Measurements from ENCODE around the gene CNOT3.
A peak's percentile ranks its signal among the peaks of the same experiment; 100 is the strongest.
"Not testable (repeated sequence)": the region's sequence is repeated elsewhere in the genome, so short reads cannot be mapped to it uniquely, and the experiment has no call there.

CNOT3 gene

GRCh38 chr19:54173359-54173699 lies 35.8 kb downstream of the CNOT3 start:
- no peak for DNase-seq

DNA sequence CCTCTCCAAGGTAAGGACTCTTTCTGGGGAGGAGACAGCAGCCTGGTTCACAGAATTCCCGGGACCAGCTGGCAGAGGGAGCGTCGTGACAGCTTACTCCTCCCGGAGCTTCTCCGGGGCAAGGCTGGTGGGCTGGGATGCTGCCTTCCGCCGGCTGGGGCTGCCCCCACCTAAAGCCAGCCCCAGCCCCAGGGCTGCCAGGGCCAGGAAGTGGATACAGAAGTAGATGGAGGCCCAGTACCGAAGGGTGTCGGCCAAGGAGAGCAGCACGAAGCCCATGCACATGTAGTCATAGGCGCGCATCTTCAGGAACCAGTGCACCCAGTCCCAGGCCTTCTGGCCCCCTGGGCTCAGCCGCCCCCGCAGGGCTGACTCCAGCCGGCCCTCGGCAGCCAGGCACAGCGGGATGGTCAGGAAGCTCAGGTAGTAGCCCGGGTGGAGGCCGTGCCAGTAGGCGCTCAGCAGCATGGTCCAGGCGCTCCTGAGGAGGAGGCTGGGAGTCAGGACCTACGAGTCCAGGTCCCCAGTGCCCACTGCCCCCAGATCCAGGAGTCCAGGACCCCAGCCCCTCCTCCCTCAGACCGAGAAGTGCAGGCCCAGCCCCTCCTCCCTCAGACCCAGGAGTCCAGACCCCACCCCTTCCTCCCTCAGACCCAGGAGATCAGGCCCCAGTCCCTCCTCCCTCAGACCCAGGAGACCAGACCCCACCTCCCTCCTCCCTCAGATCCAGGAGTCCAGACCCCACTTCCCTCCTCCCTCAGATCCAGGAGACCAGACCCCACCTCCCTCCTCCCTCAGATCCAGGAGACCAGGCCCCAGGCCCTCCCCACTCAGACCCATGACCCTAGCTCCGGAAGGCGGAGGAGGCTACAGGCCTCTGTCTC lies 36.6 kb downstream of the CNOT3 start:
- no peak for DNase-seq

DNA sequence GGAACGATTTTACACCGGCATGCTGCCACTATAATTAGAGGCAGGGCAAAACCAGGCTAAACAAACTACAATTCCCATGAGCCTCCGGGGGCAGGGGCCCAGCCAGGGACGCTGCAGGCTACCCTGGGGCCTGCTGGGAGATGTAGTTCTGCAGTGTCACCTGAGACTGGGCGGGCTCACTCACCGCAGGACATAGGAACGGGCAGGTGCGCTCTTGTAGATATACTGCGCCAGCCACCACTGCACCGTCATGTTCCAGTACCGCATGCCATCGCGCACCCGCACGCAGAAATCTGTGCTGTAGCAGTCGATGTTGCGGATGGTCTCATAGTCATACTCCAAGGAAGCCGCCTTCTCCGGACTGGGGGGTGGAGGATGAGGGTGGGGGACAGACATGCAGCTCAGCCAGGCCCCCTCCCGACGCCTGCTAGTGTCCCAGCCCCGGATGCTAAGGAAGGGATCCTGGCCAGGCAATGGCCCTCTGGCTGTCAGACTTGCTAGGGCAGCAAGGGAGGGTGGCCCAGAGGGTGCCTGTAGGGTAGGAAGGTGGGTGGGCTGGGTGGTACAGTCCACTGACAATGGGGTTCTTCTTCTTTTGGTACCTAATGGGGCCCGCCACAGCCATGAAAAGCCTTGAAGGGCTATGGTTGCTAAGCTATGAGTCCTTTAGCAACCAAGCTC lies 41.2 kb downstream of the CNOT3 start:
- DNase-seq, result peak; percentile 13

GRCh38 chr19:54179262-54179852 lies 41.8 kb downstream of the CNOT3 start:
- DNase-seq, result no peak

- no peak for DNase-seq
Measured at GRCh38 chr19:54179921-54180461, 42.4 kb downstream of the CNOT3 start.

GRCh38 chr19:54180691-54181091 lies 43.1 kb downstream of the CNOT3 start:
- no peak for DNase-seq

DNA sequence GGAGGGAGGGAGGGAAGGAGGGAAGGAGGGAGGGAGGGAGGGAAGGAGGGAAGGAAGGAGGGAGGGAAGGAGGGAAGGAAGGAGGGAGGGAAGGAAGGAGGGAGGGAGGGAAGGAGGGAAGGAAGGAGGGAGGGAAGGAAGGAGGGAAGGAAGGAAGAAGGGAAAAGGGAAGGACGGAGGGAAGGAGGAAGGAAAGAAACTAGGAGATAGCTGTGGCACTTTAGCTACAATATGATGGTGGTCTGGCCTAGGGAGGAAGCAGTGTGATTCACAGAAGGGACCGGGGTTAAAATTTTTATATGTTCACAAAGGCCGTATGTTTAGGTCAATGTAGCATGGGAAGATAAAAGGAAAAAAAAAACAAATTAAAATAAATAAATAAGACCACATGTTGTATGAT lies 44.3 kb downstream of the CNOT3 start:
- DNase-seq, result not testable (repeated sequence)

DNA sequence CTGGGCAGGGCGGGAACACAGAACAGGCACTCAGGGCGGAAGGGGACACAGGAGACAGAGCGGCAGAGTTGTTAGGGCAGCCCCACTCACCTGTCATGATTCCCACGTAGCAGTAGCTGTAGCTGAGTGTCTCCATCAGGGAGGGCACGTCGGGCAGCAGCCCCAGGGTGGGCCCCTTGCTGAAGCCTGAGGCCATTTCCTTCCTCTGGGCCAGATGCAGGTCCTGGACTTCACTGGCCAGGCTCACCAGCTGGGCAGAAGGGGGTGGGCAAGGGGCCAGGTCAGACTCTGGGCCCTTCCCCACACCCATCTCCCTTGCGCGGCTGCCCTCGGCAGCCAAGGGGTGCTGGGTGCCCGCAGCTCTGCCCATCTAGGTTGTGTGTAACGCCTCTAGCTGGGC lies 45.9 kb downstream of the CNOT3 start:
- no peak for DNase-seq

GRCh38 chr19:54186351-54186750 lies 48.8 kb downstream of the CNOT3 start:
- no peak for DNase-seq

DNA sequence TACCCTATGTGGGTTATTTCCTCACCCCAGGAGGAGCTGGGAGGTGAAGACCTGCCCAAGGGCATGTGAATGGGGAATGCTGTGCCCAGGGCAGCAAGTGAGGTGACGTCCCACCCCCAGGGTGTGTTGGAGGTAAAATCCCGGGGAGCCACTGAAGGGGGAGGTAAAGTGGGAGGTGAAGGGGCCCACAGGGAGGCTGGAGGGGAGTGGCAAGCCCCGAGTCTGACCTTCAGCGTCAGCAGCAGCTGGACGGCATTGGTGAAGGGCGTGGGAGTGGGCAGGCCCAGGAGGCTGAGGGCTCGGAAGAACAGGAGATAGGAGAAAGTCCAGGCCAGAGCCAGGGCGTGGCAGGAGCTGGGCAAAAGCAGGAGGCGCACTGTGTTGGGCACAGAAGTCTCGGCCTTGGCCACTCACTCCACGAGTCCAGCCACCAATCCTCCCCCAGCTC lies 49.4 kb downstream of the CNOT3 start:
- DNase-seq, result no peak

DNA sequence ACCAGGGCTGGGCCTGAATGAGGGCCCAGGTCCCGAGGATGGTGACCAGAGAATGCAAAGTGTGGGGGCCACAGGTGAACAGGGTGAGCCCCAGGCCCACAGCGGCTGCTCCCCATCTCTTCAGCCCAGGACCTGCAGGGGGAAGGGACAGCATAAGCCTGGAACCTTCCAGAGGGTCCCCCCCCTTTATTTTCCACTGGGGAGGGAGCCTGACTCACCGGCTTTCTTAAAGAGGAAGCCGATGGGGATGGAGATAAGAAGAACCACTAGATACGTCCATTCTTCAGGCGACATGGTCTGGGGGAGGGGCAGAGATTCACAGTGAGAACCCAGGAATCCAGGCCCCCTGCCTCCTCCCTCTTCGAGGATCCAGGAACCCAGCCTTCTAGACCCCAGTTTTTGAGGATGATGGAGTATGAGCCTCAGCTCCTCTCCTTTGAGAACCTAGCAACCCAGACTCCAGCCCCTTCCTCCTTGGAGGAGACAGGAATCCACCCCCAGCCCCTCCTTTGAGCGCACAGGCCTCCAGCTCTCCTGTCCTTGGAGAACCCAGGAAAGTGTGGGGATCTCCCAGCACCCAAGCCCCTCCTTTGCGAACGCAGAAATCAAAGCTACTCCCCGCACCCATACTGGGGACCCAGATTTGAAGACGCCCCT lies 50.8 kb downstream of the CNOT3 start:
- no peak for DNase-seq

DNA sequence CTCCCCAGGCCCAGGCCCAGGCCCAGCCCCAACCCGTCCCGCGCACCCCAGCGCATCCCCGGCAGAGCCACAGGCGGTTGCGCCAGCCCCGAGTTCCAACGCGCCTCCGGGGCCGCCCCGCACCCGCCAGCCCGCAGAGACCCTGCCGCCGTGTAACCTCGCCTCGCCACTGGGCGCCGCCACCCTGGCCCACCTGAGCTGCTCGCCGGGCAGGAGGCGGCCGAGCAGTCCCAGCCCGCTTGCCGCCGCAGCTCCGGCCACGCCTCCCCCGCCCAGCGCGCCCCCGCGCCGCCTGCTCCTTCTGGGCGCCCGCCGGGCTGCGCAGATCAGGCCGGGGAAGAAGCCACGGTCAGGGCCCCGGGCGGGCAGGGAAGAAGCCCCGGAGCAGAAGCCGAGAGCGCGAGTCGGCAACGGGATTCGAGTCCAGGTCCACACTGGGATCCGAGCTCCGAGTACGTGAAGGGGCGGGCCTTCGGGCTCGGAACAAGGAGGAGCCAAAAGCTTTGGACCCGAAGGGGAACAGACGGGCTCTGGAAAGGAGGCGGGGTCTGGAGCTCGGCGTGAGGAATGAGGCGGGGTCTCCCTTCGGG lies 51.7 kb downstream of the CNOT3 start, which contains the start of gene MBOAT7:
TSS of gene MBOAT7 (minus strand) at position 436 of the 590 bp plus-strand sequence. CDS start 1,072 bp downstream, outside the sequence.
- DNase-seq, result no peak

DNA sequence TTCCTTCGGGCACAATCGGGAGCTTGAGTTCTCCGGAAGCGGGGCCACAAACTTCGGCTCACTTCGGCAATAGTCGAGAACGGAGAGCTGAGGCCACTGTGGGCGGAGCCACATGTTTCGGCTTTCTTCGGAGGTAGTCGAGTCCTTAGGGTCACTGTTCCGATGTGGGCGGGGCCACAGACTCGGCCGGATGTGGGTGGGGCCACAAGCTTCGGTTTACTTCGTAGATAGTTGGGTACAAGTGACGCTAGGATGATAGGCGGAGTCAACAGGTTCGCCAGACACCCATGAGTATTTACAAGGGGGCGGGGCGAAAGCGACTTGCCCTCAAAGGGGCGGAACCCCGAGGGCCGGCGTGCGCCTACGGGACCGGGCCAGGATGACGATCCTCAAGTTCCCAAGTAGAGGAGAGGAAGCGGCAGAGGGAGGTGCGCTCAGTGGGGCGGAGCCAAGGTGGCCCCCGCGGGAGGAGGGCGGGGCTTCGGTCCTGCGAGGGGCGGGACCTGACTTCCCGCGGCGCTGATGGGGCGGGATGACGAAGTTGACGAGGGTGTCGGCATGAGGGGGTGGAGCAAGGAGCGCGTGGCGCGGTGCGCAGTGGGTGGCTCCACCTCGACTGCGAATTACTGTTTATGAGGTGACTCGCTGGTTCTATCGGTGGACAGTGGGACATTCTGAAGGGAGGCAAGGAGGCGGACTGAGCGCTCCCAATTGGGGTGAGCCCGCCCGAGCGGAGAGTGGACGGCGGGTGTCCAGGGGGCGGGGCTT lies 52.4 kb downstream of the CNOT3 start:
- peak; percentile 98 for DNase-seq

GRCh38 chr19:54190503-54191010 lies 53.0 kb downstream of the CNOT3 start:
- DNase-seq, result peak; percentile 97

GRCh38 chr19:54191011-54191810 lies 53.6 kb downstream of the CNOT3 start, which contains the start of gene TSEN34:
Gene TSEN34, plus strand, starts transcription at chr19:54191308. Its CDS starts 57 bp downstream, at chr19:54191365.
- DNase-seq, result peak; percentile 83

DNA sequence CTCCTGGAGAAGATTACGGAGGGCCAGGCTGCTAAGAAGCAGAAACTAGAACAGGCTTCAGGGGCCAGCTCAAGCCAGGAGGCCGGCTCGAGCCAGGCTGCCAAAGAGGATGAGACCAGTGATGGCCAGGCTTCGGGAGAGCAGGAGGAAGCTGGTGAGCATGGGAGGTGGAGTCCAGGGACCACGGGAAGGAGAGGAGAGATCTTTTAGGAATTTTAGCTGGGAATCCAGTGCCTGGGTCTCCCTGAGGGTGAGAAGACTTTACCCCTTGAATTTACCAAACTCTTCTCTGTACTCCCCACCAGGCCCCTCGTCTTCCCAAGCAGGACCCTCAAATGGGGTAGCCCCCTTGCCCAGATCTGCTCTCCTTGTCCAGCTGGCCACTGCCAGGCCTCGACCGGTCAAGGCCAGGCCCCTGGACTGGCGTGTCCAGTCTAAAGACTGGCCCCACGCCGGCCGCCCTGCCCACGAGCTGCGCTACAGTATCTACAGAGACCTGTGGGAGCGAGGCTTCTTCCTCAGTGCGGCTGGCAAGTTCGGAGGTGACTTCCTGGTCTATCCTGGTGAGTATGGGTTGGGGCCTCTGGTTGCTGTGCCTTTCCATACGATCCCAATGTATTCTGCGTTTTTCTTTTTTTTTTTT lies 54.4 kb downstream of the CNOT3 start:
- no peak for DNase-seq

GRCh38 chr19:54193011-54193410 lies 55.4 kb downstream of the CNOT3 start:
- DNase-seq, result no peak

DNA sequence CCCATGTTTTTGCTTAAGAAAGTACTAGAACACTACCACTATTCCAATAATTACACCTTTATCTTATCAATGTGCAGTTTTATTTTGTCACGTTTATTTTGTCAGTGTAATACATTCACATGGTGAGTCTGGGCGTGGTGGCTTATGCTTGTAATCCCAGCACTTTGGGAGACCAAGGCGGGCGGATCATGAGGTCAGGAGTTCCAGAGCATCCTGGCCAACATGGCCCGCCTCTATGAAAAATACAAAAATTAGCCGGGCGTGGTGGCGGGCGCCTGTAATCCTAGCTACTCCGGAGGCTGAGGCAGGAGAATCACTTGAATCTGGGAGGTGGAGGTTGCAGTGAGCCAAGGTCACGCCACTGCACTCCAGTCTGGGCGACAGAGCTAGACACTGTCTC lies 56.9 kb downstream of the CNOT3 start:
- not testable (repeated sequence) for DNase-seq

GRCh38 chr19:54196536-54196935 lies 59.0 kb downstream of the CNOT3 start:
- DNase-seq, result no peak

- no peak for DNase-seq
Measured at GRCh38 chr19:54197121-54197520, 59.6 kb downstream of the CNOT3 start.
